GM21390 (cell line): ENCODE data around the gene CELA1.
A peak's percentile ranks its signal among the peaks of the same experiment; 100 is the strongest.

ENCODE experiments used
- ATAC-seq: cut with Tn5 transposase; IDR thresholded peaks from one replicate; pipeline ENCODE4 v1.9.1; 2021; ENCODE audit not compliant: unreplicated experiment

Gene CELA1

GRCh38 chr12:51374856-51375255 lies 28.4 kb upstream of the CELA1 start:
- no peak for ATAC-seq

DNA sequence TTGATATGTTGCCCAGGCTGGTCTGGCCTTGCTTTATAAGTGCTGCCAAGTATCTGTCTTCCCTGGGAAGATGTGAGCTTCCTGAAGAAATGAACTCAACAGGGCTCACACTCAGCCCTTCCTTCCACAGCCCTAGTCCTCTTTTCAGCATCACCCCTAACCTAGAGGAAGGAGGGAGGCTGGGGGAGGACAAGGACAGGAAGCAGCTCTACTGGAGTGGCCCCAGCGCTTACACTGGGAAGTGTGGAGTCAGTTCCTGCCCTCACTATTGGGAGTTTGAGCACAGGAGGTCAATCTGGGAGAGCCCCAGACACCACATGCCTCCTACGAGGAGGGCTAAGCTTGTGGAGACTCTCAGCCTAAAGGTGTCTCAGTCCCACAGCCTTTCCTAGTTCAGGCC lies 27.9 kb upstream of the CELA1 start:
- no peak for ATAC-seq

DNA sequence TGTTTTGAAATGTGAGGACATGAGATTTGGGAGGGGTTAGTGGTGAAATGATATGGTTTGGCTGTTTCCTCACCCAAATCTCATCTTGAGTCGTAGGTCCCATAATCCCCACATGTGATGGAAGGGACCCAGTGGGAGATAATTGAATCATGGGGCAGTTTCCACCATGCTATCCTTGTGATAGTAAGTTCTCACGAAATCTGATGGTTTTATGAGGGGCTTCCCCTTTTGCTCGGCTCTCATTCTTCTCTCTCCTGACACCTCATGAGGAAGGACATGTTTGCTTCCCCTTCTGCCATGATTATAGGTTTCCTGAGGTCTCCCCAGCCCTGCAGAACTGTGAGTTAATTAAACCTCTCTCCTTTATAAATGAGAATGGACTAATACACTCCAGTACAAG lies 26.7 kb upstream of the CELA1 start:
- no peak for ATAC-seq

- ATAC-seq = no peak
These were observed 25.5 kb upstream of the CELA1 start for GRCh38 chr12:51372021-51372420.

- ATAC-seq = no peak
These were observed 24.9 kb upstream of the CELA1 start for GRCh38 chr12:51371295-51371953.

GRCh38 chr12:51370667-51371066 lies 24.2 kb upstream of the CELA1 start:
- ATAC-seq = no peak

GRCh38 chr12:51369581-51369980 lies 23.1 kb upstream of the CELA1 start:
- no peak for ATAC-seq

DNA sequence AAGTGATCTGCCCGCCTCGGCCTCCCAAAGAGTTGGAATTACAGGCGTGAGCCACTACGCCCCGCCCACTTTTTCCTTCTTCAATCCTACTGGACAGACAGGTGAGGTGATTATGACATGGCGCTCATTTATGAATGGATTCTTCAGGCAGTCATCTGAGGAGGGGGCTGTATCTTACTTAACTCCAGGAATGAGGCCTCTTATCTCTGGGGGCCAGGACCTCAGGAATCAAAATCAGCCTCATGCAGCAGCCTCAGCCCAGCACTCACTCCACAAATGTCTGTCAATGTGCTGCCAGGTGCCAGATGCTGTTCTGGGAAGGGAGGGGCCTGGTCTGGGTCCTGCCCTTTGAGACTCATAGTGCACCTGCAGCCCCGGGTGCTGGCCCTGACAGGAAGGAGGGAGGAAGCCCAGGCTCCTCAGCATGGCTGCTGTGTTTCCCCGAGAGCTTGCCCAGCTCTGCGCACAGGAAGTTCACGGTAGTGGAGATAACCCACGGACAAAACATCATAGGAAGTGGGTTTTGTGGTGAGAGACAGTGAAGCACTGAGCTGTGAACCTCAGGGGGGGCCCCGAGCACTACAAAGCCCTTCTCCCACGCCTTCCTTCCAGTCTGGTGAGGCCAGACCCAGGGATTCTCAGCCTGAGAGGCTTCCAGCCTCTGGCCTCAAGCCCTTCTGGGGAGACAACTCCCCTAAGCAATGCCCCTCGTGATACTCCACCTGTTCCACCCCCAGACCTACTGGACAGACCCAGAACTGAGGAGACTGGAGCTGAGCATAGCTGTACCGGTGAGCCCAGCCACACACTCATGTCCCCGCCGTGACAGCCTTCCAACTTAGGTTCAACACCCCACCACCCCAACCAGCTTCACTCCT lies 22.4 kb upstream of the CELA1 start:
- ATAC-seq = peak; percentile 97

DNA sequence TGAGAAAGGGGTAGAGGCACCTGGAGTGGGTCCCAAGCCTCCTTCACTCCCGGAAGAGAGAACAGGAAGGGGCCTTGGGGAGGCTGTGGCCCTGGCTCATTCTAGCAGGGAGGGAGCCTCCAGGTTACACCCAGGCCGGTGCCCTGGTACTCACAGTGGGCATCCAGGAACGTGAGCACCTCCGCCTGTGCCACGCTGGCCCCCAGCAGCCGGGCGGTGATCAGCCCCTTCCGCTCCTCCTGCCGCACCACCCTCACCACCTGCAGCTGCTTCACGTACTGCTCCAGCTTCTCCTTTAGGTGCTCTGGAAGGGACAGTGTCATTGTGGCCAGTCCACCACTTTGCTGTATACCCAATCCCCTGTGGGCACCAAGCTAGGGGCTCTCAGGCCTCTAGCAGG lies 18.8 kb upstream of the CELA1 start:
- ATAC-seq = no peak

DNA sequence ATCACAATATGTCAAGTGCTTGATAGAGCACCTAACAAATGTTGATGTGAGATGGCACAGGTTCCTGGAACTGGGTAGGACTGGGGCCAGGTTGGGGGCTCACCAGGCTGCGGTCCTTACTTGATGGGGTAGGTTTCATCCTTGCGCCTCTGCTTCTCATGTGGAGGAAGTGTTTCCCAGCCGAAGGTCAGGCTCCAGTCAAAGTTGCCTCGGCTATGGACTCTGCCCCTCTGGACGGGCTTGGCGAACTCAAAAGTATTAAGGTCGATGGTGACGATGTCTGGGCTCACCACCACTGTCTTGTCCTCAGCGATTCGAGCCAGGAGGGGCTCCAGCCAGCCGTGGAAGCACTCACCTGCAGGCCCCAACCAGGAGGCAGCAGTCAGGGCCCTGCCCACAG lies 17.5 kb upstream of the CELA1 start:
- ATAC-seq = no peak

GRCh38 chr12:51362747-51363342 lies 16.4 kb upstream of the CELA1 start:
- no peak for ATAC-seq

DNA sequence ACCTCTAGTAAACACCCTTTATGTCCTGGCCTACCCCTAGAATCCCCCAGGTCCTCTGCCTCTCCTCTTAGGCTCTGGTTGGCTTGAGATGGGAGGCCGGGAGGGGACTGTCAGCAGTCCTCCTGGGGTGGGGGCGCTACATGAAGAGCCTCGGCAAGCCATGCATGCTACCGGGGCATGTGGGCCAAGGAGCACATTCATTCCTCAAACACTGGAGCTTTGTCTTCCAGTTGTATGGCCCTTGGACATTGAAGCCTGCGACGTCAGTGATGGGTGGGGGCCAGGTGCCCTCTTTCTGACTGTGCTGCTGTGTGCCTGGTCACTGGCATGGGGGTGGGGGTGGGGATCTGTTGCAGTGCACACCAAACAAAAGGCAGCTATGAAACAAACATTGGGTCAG lies 15.8 kb upstream of the CELA1 start:
- ATAC-seq = no peak

GRCh38 chr12:51361161-51362016 lies 14.9 kb upstream of the CELA1 start:
- no peak for ATAC-seq

GRCh38 chr12:51360315-51360714 lies 13.8 kb upstream of the CELA1 start:
- no peak for ATAC-seq

GRCh38 chr12:51359851-51360250 lies 13.4 kb upstream of the CELA1 start:
- no peak for ATAC-seq

GRCh38 chr12:51358496-51358895 lies 12.0 kb upstream of the CELA1 start:
- no peak for ATAC-seq

- no peak for ATAC-seq
These were observed 11.0 kb upstream of the CELA1 start for GRCh38 chr12:51357374-51358047.

DNA sequence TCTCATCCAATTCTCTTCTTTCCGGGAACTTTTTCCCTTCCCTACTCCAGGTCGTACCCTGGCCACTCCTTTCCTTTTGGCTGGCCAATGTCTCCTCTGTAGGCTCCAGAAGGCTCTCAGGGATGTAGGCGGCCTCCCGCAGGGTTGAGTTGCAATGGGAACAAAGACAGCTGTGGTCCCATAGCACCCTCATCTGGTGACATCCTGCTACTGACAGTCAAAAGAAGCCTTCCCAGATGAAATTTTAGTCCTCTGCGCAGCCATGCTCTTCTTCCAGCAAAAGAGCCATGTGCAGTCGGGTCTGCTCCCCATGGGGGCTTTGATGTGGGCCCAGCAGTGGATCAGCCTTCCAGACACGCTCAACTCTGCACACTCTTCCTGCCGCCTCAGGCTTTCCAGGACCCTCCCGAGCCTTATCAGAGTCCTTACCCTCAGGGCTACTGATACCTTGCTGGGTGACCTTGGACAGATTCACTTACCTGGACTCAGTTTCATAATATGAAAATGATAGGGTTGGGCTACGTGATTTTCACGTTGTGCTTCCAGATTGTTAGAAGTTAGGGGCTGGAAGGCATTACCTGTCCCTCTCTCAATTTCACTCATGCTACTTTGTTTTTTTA lies 5.5 kb upstream of the CELA1 start:
- ATAC-seq = no peak

DNA sequence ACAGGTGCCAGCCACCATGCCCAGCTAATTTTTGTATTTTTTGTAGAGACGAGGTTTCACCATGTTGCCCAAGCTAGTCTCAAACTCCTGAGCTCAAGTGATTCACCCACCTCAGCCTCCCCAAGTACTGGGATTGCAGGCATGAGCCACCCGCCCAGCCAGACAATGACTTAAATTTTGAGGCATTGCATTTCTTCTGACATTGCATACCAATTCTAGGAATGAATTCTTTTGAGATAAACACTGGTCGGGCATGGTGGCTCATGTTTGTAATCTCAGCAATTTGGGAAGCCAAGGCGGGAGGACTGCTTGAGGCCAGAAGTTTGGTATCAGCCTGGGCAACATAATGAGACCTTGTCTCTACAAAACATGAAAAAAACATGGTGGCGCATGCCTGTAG lies 2.5 kb upstream of the CELA1 start:
- no peak for ATAC-seq

DNA sequence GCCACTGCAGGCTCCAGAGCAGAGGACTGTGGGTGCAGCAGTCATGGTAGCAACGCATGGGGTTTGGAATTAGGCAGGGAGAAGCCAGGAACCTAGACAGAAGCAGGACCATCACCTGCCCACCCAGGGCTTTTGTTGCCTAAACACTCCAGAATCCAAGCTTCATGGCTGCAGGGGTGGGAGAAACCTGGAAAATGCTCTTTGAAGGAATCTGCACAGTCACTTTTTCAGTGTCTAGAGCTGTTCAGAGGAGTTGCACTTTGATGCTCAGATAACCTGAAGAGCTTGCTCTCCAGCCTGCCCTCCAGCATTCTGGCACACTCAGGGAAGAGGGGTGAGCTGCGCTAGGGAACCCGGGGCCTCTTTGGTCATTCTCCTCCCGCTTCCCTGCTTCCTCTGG lies 1.6 kb upstream of the CELA1 start:
- no peak for ATAC-seq
